ENCODE data around the gene NIPA2.

- TF ChIP-seq CTCF (IDR thresholded peaks at IDR 0.05) (no peak), POLR2A (IDR thresholded peaks at IDR 0.05) (no peak), EP300 (IDR thresholded peaks at IDR 0.05) (no peak)
Measured at GRCh38 chr15:22880068-22880980, 41.9 kb downstream of the NIPA2 start.
